ENCODE measurements around the gene ZNF385B.

DNA sequence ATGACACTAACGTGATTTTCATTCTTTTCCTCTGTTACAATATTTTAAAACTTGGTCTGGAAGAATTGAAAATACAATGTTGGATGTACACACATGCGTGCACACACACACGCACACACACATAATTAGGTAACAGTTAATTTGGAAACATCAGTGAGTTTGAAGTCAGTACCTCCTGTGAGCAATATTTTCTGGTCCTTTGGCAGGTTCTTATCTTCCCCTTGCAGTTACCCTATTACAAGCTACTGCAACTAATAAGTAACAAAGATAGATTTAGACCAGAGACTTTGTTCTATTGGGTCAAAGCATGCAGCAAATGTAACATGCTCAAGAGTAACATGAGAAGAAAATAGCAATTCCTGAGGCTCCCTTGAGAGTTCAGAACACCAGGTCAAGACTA is 73.3 kb downstream of the ZNF385B start:
- TF ChIP-seq, protein P1, sequence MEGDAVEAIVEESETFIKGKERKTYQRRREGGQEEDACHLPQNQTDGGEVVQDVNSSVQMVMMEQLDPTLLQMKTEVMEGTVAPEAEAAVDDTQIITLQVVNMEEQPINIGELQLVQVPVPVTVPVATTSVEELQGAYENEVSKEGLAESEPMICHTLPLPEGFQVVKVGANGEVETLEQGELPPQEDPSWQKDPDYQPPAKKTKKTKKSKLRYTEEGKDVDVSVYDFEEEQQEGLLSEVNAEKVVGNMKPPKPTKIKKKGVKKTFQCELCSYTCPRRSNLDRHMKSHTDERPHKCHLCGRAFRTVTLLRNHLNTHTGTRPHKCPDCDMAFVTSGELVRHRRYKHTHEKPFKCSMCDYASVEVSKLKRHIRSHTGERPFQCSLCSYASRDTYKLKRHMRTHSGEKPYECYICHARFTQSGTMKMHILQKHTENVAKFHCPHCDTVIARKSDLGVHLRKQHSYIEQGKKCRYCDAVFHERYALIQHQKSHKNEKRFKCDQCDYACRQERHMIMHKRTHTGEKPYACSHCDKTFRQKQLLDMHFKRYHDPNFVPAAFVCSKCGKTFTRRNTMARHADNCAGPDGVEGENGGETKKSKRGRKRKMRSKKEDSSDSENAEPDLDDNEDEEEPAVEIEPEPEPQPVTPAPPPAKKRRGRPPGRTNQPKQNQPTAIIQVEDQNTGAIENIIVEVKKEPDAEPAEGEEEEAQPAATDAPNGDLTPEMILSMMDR (IDR thresholded peaks at IDR 0.05) = no peak
- TF ChIP-seq POLR2A (IDR thresholded peaks at IDR 0.05) = no peak

Data from body of pancreas (tissue), 4 donors.